ENCODE measurements around the gene COLEC11. TPM values are rescaled to one million over a fixed set of nuclear protein-coding genes. Genes with fewer than 3 reads are reported as not detected.

Gene COLEC11
- 0.39 TPM in 1 of 2 replicates, not detected in the other for total RNA-seq (2021)
- long read RNA-seq, partial matches to known transcripts, result 0 of 1 reads
- long read RNA-seq, other reads (novel, unspliced or antisense), result 1 of 1 reads

GRCh38 chr2:3594493-3595281, at the start of gene COLEC11:
TSS of gene COLEC11 (plus strand) at chr2:3595112. CDS start at chr2:3604341, 9,229 bp downstream.
- no peak within 1 kb of the TSS for H3K23ac ChIP-seq (ENCODE audit: insufficient read length, low read depth, low read length)
- TF ChIP-seq CTCF (conservative IDR thresholded peaks at IDR 0.05), result 0 out of 3 replicates have a peak, but pooled peaks have one; percentile 29
- no peak within 1 kb of the TSS for H2BK120ac ChIP-seq (ENCODE audit: low read depth, low read length, poor library complexity, severe bottlenecking)
- no peak within 1 kb of the TSS for H2BK5ac ChIP-seq (ENCODE audit: insufficient read length, low read length)
- Mint-ChIP-seq H3K36me3 (ENCODE audit: insufficient read depth in 1 of 3, low read depth in 3 of 3) (peaks cover 6 to 8% (median 6%) of the 10 kb centered on the region in 3 experiments; a peak in 6 of 7 replicates), H3K4me1 (peaks cover 3 to 9% of the 10 kb centered on the region in 2 experiments; a peak in 3 of 4 replicates), H3K27me3 (ENCODE audit: low read depth) (peaks cover 15% of the 10 kb centered on the region), H3K4me3 (peak within 1 kb of the TSS in 1 of 2 experiments; percentile 21; a peak in 2 of 5 replicates), H3K27ac (no peak within 1 kb of the TSS; a peak in 1 of 7 replicates), H3K9me3 (peaks cover 6 to 8% of the 10 kb centered on the region in 2 experiments)
- no peaks in the 10 kb centered on the region for H3K4me1 ChIP-seq (ENCODE audit: insufficient read depth, low read length)
- H4K20me1 ChIP-seq (ENCODE audit: control insufficient read depth, insufficient read depth, insufficient read length), result no peaks in the 10 kb centered on the region
- H3K4ac ChIP-seq (ENCODE audit: low read depth, low read length), result no peak within 1 kb of the TSS
- no peak within 1 kb of the TSS for H3T11ph ChIP-seq (ENCODE audit: low read length)
- H3K14ac ChIP-seq (ENCODE audit: insufficient read depth, low read length), result no peak within 1 kb of the TSS; the same call in 1 of the 2 replicates
- no peak within 1 kb of the TSS for H2BK15ac ChIP-seq (ENCODE audit: low read depth, low read length)
- no peak within 1 kb of the TSS for H3K9ac ChIP-seq (ENCODE audit: extremely low read depth, insufficient read length, low read length)
- no peaks in the 10 kb centered on the region for H3K23me2 ChIP-seq (ENCODE audit: insufficient read length, low read depth, low read length, poor library complexity, severe bottlenecking)
- no peak within 1 kb of the TSS for H3K56ac ChIP-seq (ENCODE audit: insufficient read length, low read depth, low read length)
- peak; percentile 88 for DNase-seq
- no peak within 1 kb of the TSS for H2AK5ac ChIP-seq (ENCODE audit: insufficient read length, low read length)
- WGBS (ENCODE audit: extremely low coverage, insufficient read length, low lambda C conversion rate), result no CpG with 5 or more reads among the region's 40 CpGs
- H3K9me3 ChIP-seq (ENCODE audit: control insufficient read depth, low read depth, low read length), result no peaks in the 10 kb centered on the region
- H2BK12ac ChIP-seq (ENCODE audit: insufficient read length, low read depth, low read length), result no peak within 1 kb of the TSS
- no peaks in the 10 kb centered on the region for H3K27me3 ChIP-seq (ENCODE audit: insufficient read depth, low read length)
- H3K27ac ChIP-seq (ENCODE audit: insufficient read length, low read depth, low read length), result no peak within 1 kb of the TSS
- H4K8ac ChIP-seq (replicated peaks; ENCODE audit: insufficient read length, low read depth, low read length), result no peak within 1 kb of the TSS
- H3K79me1 ChIP-seq (ENCODE audit: insufficient read depth, low read depth, low read length, poor library complexity, severe bottlenecking), result no peaks in the 10 kb centered on the region
- H3K18ac ChIP-seq (ENCODE audit: insufficient read length, low read depth, low read length), result no peak within 1 kb of the TSS
- no peak within 1 kb of the TSS for H4K91ac ChIP-seq (ENCODE audit: insufficient read length, low read depth, low read length)
- no peak within 1 kb of the TSS for H4K5ac ChIP-seq (ENCODE audit: insufficient read length, low read depth, low read length)
- H2BK20ac ChIP-seq (ENCODE audit: low read depth, low read length, poor library complexity, severe bottlenecking), result no peak within 1 kb of the TSS
- no peak within 1 kb of the TSS for H3K4me2 ChIP-seq (ENCODE audit: insufficient read depth, insufficient read length, low read length)
- H2AFZ ChIP-seq (ENCODE audit: low read length), result no peak within 1 kb of the TSS
- no peaks in the 10 kb centered on the region for H3K79me2 ChIP-seq (ENCODE audit: insufficient read depth, low read length)

Measured in H9 (cell line).